ENCODE data around the gene KCNN3.

- TF ChIP-seq CTCF (IDR thresholded peaks at IDR 0.05 in 8 of 11, conservative IDR thresholded peaks at IDR 0.05 in 3 of 11) (no peak), POLR2AphosphoS5 (IDR thresholded peaks at IDR 0.05) (no peak), POLR2A (IDR thresholded peaks at IDR 0.05) (no peak)
Observed at GRCh38 chr1:154799188-154799587, 70.9 kb downstream of the KCNN3 start.
